Activated effector memory CD4-positive, alpha-beta T cell treated with anti-CD3 and anti-CD28 coated beads, Interleukin-2, amount 50 U/mL, for 16 hours (primary cell): ENCODE measurements around the gene AMMECR1L.
"Not testable (repeated sequence)": the region's sequence is repeated elsewhere in the genome, so short reads cannot be mapped to it uniquely, and the experiment has no call there.

Experiments
- DNase-seq: peaks from one replicate; pipeline ENCODE4 v3.0.0-alpha.2; 2020

The AMMECR1L gene

GRCh38 chr2:127886593-127886935 is 808 bp upstream of the AMMECR1L start:
- DNase-seq: not testable (repeated sequence)

GRCh38 chr2:127884861-127885740 is 655 bp downstream of the AMMECR1L start:
- peak; percentile 77 for DNase-seq

- DNase-seq: no peak
Measured at GRCh38 chr2:127884436-127884835, 1.3 kb downstream of the AMMECR1L start.

- no peak for DNase-seq
Measured at GRCh38 chr2:127879899-127880298, 5.9 kb downstream of the AMMECR1L start.

GRCh38 chr2:127877626-127878025 is 8.1 kb downstream of the AMMECR1L start:
- no peak for DNase-seq

- no peak for DNase-seq
Measured at GRCh38 chr2:127877136-127877535, 8.6 kb downstream of the AMMECR1L start.

- DNase-seq: no peak
Measured at GRCh38 chr2:127874378-127875269, 11.1 kb downstream of the AMMECR1L start.

- no peak for DNase-seq
Measured at GRCh38 chr2:127873707-127874303, 12.0 kb downstream of the AMMECR1L start.

- no peak for DNase-seq
Measured at GRCh38 chr2:127872354-127872753, 13.4 kb downstream of the AMMECR1L start.

- DNase-seq: no peak
Measured at GRCh38 chr2:127865926-127866325, 19.8 kb downstream of the AMMECR1L start.

- DNase-seq: no peak
Measured at GRCh38 chr2:127864877-127865276, 20.9 kb downstream of the AMMECR1L start.

GRCh38 chr2:127862228-127862627 is 23.5 kb downstream of the AMMECR1L start:
- no peak for DNase-seq

GRCh38 chr2:127860130-127860529 is 25.6 kb downstream of the AMMECR1L start:
- DNase-seq: no peak

GRCh38 chr2:127859712-127860085 is 26.1 kb downstream of the AMMECR1L start:
- DNase-seq: peak; percentile 87

GRCh38 chr2:127857265-127857808 is 28.4 kb downstream of the AMMECR1L start:
- peak; percentile 71 for DNase-seq

GRCh38 chr2:127853671-127854070 is 32.1 kb downstream of the AMMECR1L start:
- DNase-seq: no peak

GRCh38 chr2:127852388-127852787 is 33.4 kb downstream of the AMMECR1L start:
- DNase-seq: no peak

GRCh38 chr2:127847931-127848330 is 37.8 kb downstream of the AMMECR1L start:
- DNase-seq: no peak

- DNase-seq: no peak
Measured at GRCh38 chr2:127844973-127845372, 40.8 kb downstream of the AMMECR1L start.

GRCh38 chr2:127843677-127844076 is 42.1 kb downstream of the AMMECR1L start:
- no peak for DNase-seq

GRCh38 chr2:127841466-127842178 is 44.1 kb downstream of the AMMECR1L start:
- no peak for DNase-seq

- DNase-seq: no peak
Measured at GRCh38 chr2:127840893-127841292, 44.9 kb downstream of the AMMECR1L start.

GRCh38 chr2:127834951-127835350 is 50.8 kb downstream of the AMMECR1L start:
- no peak for DNase-seq
